ENCODE data around the gene XXYLT1. TPM values are rescaled to one million over a fixed set of nuclear protein-coding genes. Genes with fewer than 3 reads are reported as not detected.
"Not testable (repeated sequence)": the region's sequence is repeated elsewhere in the genome, so short reads cannot be mapped to it uniquely, and the experiment has no call there.

Gene XXYLT1
- total RNA-seq, 1 donor from 2014 or later, result 7.6 TPM

DNA sequence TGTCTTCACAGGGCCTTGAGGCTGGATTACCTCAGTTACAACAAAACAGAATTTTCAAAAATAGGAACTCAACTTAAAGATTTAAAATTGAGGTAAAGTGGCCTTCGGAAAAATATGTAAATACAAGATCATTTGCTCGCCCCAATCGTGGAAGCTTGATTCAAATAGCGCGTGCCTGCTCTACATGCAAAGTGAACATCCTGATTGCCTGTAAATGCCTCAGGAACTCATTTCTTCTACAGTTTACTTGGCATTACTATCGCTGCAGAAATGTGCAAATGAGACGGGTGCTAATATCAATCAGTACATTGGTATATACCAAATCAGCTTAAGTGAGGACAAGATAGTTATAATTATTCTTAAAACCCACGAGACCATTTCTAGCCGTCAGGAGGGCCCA, 159.2 kb downstream of the XXYLT1 start:
- ChIA-PET CTCF (interaction anchor here (1.7 kb wide), 1 partner anchor 429 kb away, joined by 5 read pairs; no protein-coding TSS in a partner anchor), POLR2A (no interaction called here)
- Mint-ChIP-seq H3K27ac (no peak overlapping the region), H3K9me3 (no peaks in the 10 kb centered on the region), H3K27me3 (no peaks in the 10 kb centered on the region), H3K36me3 (ENCODE audit: low read depth) (no peaks in the 10 kb centered on the region), H3K4me1 (peaks cover 5% of the 10 kb centered on the region), H3K4me3 (no peak overlapping the region)
- intact Hi-C loops (cut with micrococcal nuclease), result no loop called here
- TF ChIP-seq, protein P1, sequence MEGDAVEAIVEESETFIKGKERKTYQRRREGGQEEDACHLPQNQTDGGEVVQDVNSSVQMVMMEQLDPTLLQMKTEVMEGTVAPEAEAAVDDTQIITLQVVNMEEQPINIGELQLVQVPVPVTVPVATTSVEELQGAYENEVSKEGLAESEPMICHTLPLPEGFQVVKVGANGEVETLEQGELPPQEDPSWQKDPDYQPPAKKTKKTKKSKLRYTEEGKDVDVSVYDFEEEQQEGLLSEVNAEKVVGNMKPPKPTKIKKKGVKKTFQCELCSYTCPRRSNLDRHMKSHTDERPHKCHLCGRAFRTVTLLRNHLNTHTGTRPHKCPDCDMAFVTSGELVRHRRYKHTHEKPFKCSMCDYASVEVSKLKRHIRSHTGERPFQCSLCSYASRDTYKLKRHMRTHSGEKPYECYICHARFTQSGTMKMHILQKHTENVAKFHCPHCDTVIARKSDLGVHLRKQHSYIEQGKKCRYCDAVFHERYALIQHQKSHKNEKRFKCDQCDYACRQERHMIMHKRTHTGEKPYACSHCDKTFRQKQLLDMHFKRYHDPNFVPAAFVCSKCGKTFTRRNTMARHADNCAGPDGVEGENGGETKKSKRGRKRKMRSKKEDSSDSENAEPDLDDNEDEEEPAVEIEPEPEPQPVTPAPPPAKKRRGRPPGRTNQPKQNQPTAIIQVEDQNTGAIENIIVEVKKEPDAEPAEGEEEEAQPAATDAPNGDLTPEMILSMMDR (IDR thresholded peaks at IDR 0.05), result no peak
- ATAC-seq (ENCODE audit: low read depth), result no peak
- no peak for DNase-seq

DNA sequence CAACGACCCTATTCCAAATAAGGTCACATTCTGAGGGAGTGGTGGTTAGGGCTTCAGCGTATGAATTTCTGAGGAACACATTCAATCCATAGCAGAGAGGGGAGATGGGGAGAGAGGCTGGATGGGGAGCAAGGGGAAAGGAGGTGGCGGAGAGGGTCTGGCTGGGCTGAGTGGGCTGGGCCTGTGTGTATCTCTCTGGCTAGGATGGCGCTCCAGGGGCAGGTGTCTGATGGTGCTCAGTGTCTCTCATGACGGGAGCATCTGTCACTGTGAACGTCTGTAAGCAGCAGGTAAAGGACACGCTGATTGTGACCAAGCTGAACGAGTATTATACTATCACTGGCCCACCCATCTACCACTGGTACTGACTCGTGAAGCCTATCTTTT, 159.6 kb downstream of the XXYLT1 start:
- intact Hi-C loops (cut with micrococcal nuclease), result no loop called here
- Mint-ChIP-seq H3K4me3 (no peak overlapping the region), H3K4me1 (peaks cover 8% of the 10 kb centered on the region), H3K36me3 (ENCODE audit: low read depth) (no peaks in the 10 kb centered on the region), H3K27ac (no peak overlapping the region), H3K9me3 (no peaks in the 10 kb centered on the region), H3K27me3 (no peaks in the 10 kb centered on the region)
- POLR2A ChIA-PET, result no interaction called here
- ATAC-seq (ENCODE audit: low read depth) (no peak), DNase-seq (no peak)
- CTCF ChIA-PET, result no interaction called here
- TF ChIP-seq, protein P1 (IDR thresholded peaks at IDR 0.05), result no peak

- Mint-ChIP-seq H3K4me1 (peaks cover 11% of the 10 kb centered on the region), H3K27ac (no peak overlapping the region), H3K9me3 (no peaks in the 10 kb centered on the region), H3K36me3 (ENCODE audit: low read depth) (no peaks in the 10 kb centered on the region), H3K27me3 (no peaks in the 10 kb centered on the region), H3K4me3 (no peak overlapping the region)
- intact Hi-C loops (cut with micrococcal nuclease), result no loop called here
- TF ChIP-seq, protein P1 (IDR thresholded peaks at IDR 0.05), result no peak
- DNase-seq (no peak), ATAC-seq (ENCODE audit: low read depth) (no peak)
- ChIA-PET POLR2A (no interaction called here), CTCF (no interaction called here)
Observed at GRCh38 chr3:195110647-195111318, 160.2 kb downstream of the XXYLT1 start.

DNA sequence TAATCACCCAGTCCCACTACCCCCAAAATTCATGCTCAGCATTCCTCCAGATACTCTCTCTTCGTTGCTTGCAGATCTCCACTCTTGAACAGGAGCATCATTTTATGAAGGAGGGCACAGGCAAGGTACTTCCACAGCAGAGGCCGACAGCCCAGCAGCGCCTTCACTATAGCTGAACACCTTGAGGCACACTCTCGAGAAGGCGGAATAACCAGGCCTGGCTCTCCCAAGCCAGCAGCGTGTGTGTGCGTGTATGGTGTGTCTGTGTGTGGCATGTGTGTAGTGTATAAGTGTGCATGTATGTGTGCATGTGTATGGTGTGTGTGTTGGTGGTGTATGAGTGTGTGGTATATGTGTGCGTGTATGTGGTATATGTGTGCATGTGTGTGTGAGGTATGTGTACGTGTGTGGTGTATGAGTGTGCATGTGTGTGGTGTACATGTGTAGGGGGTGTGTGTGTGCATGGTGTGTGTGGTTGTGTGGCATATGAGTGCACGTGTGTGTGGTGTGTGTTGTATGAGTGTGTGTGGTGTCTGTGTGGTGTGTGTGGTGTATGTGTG, 161.8 kb downstream of the XXYLT1 start:
- intact Hi-C loops (cut with micrococcal nuclease), result loop anchor here (10.0 kb wide), 2 partner anchors 234 to 416 kb away; no protein-coding TSS in a partner anchor
- POLR2A ChIA-PET, result no interaction called here
- H3K36me3 Mint-ChIP-seq (ENCODE audit: low read depth), result no peaks in the 10 kb centered on the region
- TF ChIP-seq, protein P1 (IDR thresholded peaks at IDR 0.05), result no peak
- no peak overlapping the region for H3K4me3 Mint-ChIP-seq
- ATAC-seq (ENCODE audit: low read depth) (no peak), DNase-seq (no peak)
- CTCF ChIA-PET, result interaction anchor here (1.6 to 5.7 kb wide), 3 partner anchors 107 to 438 kb away, joined by 5 to 176 read pairs (median 37); partner anchors contain the start of genes FAM43A and LSG1
- H3K9me3 Mint-ChIP-seq, result no peaks in the 10 kb centered on the region
- H3K4me1 Mint-ChIP-seq, result peaks cover 15% of the 10 kb centered on the region
- H3K27ac Mint-ChIP-seq, result no peak overlapping the region
- H3K27me3 Mint-ChIP-seq, result no peaks in the 10 kb centered on the region

- DNase-seq (no peak), ATAC-seq (ENCODE audit: low read depth) (no peak)
- Mint-ChIP-seq H3K9me3 (no peaks in the 10 kb centered on the region), H3K27me3 (no peaks in the 10 kb centered on the region), H3K4me1 (peaks cover 24% of the 10 kb centered on the region), H3K4me3 (no peak overlapping the region), H3K27ac (no peak overlapping the region), H3K36me3 (ENCODE audit: low read depth) (no peaks in the 10 kb centered on the region)
- POLR2A ChIA-PET, result interaction anchor here (2.1 to 4.5 kb wide), 2 partner anchors 421 to 424 kb away, joined by 15 to 30 read pairs; partner anchors contain the start of gene FAM43A
- intact Hi-C loops (cut with micrococcal nuclease), result loop anchor here (2.0 to 10.0 kb wide), 3 partner anchors 21 to 417 kb away; no protein-coding TSS in a partner anchor
- CTCF ChIA-PET, result interaction anchor here (1.0 to 5.7 kb wide), 14 partner anchors 9 to 436 kb away, joined by 3 to 176 read pairs (median 5); partner anchors contain the start of genes FAM43A and LSG1
- TF ChIP-seq, protein P1 (IDR thresholded peaks at IDR 0.05), result no peak
Observed at GRCh38 chr3:195107593-195107992, 163.4 kb downstream of the XXYLT1 start.

- H3K27ac Mint-ChIP-seq; ATAC-seq (ENCODE audit: low read depth); H3K27me3 Mint-ChIP-seq; DNase-seq; H3K36me3 Mint-ChIP-seq (ENCODE audit: low read depth); H3K4me3 Mint-ChIP-seq; H3K9me3 Mint-ChIP-seq: not testable (repeated sequence)
- ChIA-PET POLR2A (interaction anchor here (0.9 to 4.5 kb wide), 6 partner anchors 154 to 435 kb away, joined by 3 to 30 read pairs (median 3); partner anchors contain the start of genes FAM43A, LSG1 and XXYLT1), CTCF (interaction anchor here (0.6 to 5.7 kb wide), 30 partner anchors 9 to 436 kb away, joined by 3 to 176 read pairs (median 4); partner anchors contain the start of genes FAM43A, LSG1 and XXYLT1)
- peaks cover 29% of the 10 kb centered on the region for H3K4me1 Mint-ChIP-seq
- intact Hi-C loops (cut with micrococcal nuclease), result loop anchor here (2.0 to 10.0 kb wide), 3 partner anchors 22 to 418 kb away; no protein-coding TSS in a partner anchor
Observed at GRCh38 chr3:195107031-195107430, 163.9 kb downstream of the XXYLT1 start.

Measured in activated B cell treated with CpG ODN at 0.5 μM for 24 hours (primary cell).